ENCODE results near the gene DHCR24. TPM values are rescaled to one million over a fixed set of nuclear protein-coding genes. Genes with fewer than 3 reads are reported as not detected.

Gene DHCR24
- total RNA-seq, 6 experiments from 2014 or later: 39.3 to 88.4 (median 74.8) TPM

DNA sequence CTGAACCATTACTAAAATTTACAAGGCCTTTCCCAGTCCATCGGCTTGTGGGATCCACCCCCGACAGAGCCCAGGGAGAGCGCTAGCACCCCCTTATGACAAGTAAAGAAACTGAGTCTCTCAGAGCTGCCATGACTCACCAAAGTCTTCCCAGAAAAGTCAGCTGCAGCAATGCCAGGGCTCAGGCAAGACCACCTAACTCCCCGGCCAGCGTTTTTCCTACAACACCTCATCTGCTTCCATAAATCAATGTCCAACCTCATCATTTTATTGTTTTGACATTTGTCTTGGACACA lies 15.0 kb downstream of the DHCR24 start:
- no peak overlapping the region for H3K27ac Mint-ChIP-seq

DNA sequence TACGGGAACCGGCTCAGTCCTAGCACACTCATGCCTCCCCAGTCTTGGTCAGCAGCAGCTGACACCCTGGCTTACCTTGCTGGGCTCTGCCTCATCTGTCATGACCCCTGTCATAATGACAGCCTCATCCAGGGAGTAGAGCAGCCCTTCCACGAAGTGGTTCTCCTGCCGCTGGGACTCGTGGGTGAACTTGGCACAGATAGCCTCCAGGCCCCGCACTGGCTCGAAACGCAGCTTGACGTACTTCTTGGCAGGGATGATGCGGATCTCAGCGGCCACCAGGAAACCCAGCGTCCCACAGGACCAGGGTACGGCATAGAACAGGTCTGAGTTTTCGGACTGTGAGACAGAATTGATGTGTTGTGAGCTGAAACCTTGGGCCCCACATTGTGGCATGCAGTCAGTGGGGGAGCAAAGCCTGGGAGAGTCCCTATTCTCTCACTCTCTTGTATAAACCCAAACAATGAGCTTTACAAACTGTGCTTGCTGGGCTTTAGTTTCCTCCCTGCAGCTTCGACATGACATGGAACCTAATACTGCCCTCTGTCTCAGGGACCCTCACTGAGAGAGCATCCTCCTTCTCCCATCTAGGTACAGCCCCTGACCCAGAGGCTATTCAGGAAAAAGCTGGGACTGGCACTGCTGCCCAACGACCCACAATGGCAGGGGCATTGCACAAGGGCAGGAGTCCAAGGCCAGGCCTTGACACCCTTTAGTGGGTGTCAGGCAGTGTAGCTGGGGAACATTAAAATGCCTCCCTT lies 15.5 kb downstream of the DHCR24 start:
- H3K4me1 Mint-ChIP-seq (ENCODE audit: low read depth): peaks cover 30% of the 10 kb centered on the region
- no peak overlapping the region for H3K27ac Mint-ChIP-seq
- H3K27me3 Mint-ChIP-seq (ENCODE audit: insufficient read depth): peaks cover 2% of the 10 kb centered on the region; the same call in 1 of the 2 replicates
- no peak for DNase-seq
- H3K36me3 Mint-ChIP-seq (ENCODE audit: low read depth): peaks cover 17% of the 10 kb centered on the region
- H3K4me3 Mint-ChIP-seq: no peak overlapping the region
- TF ChIP-seq CTCF (IDR thresholded peaks at IDR 0.05): no peak
- no peaks in the 10 kb centered on the region for H3K9me3 Mint-ChIP-seq

More for the DNA sequence above, 15.0 kb downstream of the DHCR24 start:
- H3K36me3 Mint-ChIP-seq (ENCODE audit: low read depth): peaks cover 22% of the 10 kb centered on the region
- H3K4me3 Mint-ChIP-seq: no peak overlapping the region
- H3K4me1 Mint-ChIP-seq (ENCODE audit: low read depth): peaks cover 34% of the 10 kb centered on the region
- TF ChIP-seq CTCF (IDR thresholded peaks at IDR 0.05): no peak; the same call in 1 of the 2 replicates
- no peaks in the 10 kb centered on the region; the same call in 1 of the 2 replicates for H3K27me3 Mint-ChIP-seq (ENCODE audit: insufficient read depth)
- DNase-seq: no peak
- H3K9me3 Mint-ChIP-seq: no peaks in the 10 kb centered on the region

GRCh38 chr1:54870869-54871268 lies 16.1 kb downstream of the DHCR24 start:
- TF ChIP-seq CTCF (IDR thresholded peaks at IDR 0.05): no peak
- Mint-ChIP-seq H3K4me3 (no peak overlapping the region), H3K27me3 (ENCODE audit: insufficient read depth) (peaks cover 2% of the 10 kb centered on the region; the same call in 1 of the 2 replicates), H3K4me1 (ENCODE audit: low read depth) (peaks cover 24% of the 10 kb centered on the region), H3K9me3 (no peaks in the 10 kb centered on the region), H3K27ac (no peak overlapping the region), H3K36me3 (ENCODE audit: low read depth) (peaks cover 14% of the 10 kb centered on the region)
- no peak for DNase-seq

DNA sequence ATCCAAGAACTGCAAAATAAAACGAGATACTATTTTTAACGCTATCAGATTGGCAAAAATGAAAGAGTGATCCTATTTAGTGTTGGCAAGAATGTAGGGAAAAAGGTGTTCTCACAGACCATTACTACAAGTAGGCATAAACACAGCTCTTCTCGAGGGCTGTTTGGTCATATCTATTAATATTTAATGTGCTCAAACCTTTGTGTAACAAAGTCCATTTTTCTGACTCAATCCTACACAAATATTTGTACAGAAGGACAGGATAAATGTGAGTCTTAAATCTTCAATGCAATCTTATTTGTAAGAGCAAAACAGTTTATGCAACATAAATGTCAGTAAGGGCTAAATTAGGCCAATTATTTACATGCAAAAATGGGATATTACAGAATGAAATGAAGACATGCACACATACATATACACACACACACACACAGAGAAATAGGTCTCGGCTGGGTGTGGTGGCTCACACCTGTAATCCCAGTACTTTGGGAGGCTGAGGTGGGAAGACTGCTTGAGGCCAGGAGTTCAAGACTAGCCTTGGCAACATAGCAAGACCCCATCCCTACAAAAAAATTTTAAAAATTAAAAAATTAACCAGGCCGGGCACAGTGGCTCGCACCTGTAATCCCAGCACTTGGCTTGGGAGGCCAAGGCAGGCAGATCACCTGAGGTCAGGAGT lies 17.7 kb downstream of the DHCR24 start:
- H3K4me1 Mint-ChIP-seq (ENCODE audit: low read depth): peaks cover 13% of the 10 kb centered on the region; the same call in 1 of the 2 replicates
- H3K9me3 Mint-ChIP-seq: no peaks in the 10 kb centered on the region
- H3K4me3 Mint-ChIP-seq: no peak overlapping the region
- H3K27ac Mint-ChIP-seq: no peak overlapping the region
- DNase-seq: no peak
- H3K36me3 Mint-ChIP-seq (ENCODE audit: low read depth): peaks cover 6% of the 10 kb centered on the region; the same call in 1 of the 2 replicates
- no peak for TF ChIP-seq CTCF (IDR thresholded peaks at IDR 0.05)
- H3K27me3 Mint-ChIP-seq (ENCODE audit: insufficient read depth): peaks cover 2% of the 10 kb centered on the region; the same call in 1 of the 2 replicates

DNA sequence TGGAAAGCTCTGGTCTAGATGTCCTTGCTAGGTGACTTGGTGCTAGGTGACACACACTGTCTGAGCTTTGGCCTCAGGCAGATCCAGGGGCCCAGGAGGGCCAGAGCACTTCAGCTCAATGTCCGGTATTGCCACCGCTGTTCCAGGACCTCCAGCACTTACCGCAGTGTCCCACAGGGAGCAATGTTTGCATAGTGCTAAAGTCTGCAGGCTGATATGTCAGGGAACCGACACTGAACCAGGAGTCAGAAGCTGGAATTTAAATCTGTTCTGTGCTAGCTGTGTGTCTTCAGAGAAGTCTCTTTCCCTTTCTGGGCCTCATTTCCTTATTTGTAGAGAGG lies 19.3 kb downstream of the DHCR24 start:
- peaks cover 10% of the 10 kb centered on the region; the same call in 1 of the 2 replicates for H3K4me1 Mint-ChIP-seq (ENCODE audit: low read depth)
- peaks cover 14% of the 10 kb centered on the region for H3K36me3 Mint-ChIP-seq (ENCODE audit: low read depth)
- H3K4me3 Mint-ChIP-seq: no peak overlapping the region
- H3K27me3 Mint-ChIP-seq (ENCODE audit: insufficient read depth): peaks cover 4% of the 10 kb centered on the region; the same call in 1 of the 2 replicates
- no peak for TF ChIP-seq CTCF (IDR thresholded peaks at IDR 0.05)
- no peak overlapping the region for H3K27ac Mint-ChIP-seq
- no peaks in the 10 kb centered on the region for H3K9me3 Mint-ChIP-seq
- no peak for DNase-seq
